Cardiac septum (tissue), 1 donor: ENCODE data around the gene PPFIA3. TPM values are rescaled to one million over a fixed set of nuclear protein-coding genes. Genes with fewer than 3 reads are reported as not detected.
A peak's percentile ranks its signal among the peaks of the same experiment; 100 is the strongest.
"Not testable (repeated sequence)": the region's sequence is repeated elsewhere in the genome, so short reads cannot be mapped to it uniquely, and the experiment has no call there.

Source experiments
- DNase-seq: peaks from one replicate; pipeline ENCODE4 v3.0.0-alpha.2; 2020; ENCODE audit warnings: low spot score
- intact Hi-C: fragments of 100-400 bp; cut with DNase I; formaldehyde crosslinking; loops from one replicate; pipeline ENCODE4 v1.14.0; 2022
- total RNA-seq: library from RNA; stranded (reverse); fragmentation: NEBNext Ultra II Directional; extraction: Animal tissue kit (Norgen Biotek cat#: 25700); gene quantifications from one replicate; pipeline ENCODE4 v1.2.1, GENCODE V29; 2021
- donor health status: DM: no; HTN: no; CAD: no.

The PPFIA3 gene
- total RNA-seq, 1 donor from 2014 or later = 10.1 TPM

GRCh38 chr19:49118565-49119410 is 556 bp upstream of the PPFIA3 start, which contains the start of gene C19orf73:
Gene C19orf73 (minus strand): TSS chr19:49119143. CDS start chr19:49119022, 121 bp downstream.
- DNase-seq = peak; percentile 97
- intact Hi-C loops = loop anchor here (2.0 kb wide), 1 partner anchor 32 kb away; no protein-coding TSS in a partner anchor

- intact Hi-C loops = no loop called here
- DNase-seq = no peak
These were observed 960 bp downstream of the PPFIA3 start for GRCh38 chr19:49120325-49120683.

GRCh38 chr19:49120868-49121267 is 1.5 kb downstream of the PPFIA3 start:
- DNase-seq = no peak
- intact Hi-C loops = no loop called here

- intact Hi-C loops, DNase-seq: not testable (repeated sequence)
These were observed 2.5 kb downstream of the PPFIA3 start for GRCh38 chr19:49121841-49122240.

- DNase-seq, intact Hi-C loops: not testable (repeated sequence)
These were observed 3.9 kb downstream of the PPFIA3 start for GRCh38 chr19:49123285-49123684.

GRCh38 chr19:49125025-49125731 is 5.8 kb downstream of the PPFIA3 start:
- DNase-seq = no peak
- intact Hi-C loops = no loop called here

GRCh38 chr19:49126575-49126974 is 7.2 kb downstream of the PPFIA3 start:
- intact Hi-C loops = no loop called here
- no peak for DNase-seq

GRCh38 chr19:49127225-49127624 is 7.9 kb downstream of the PPFIA3 start:
- intact Hi-C loops = not testable (repeated sequence)

GRCh38 chr19:49127674-49128544 is 8.6 kb downstream of the PPFIA3 start:
- intact Hi-C loops = no loop called here
- DNase-seq = peak; percentile 99

More at GRCh38 chr19:49127225-49127624, 7.9 kb downstream of the PPFIA3 start:
- DNase-seq = not testable (repeated sequence)

GRCh38 chr19:49128545-49129237 is 9.3 kb downstream of the PPFIA3 start:
- intact Hi-C loops = no loop called here
- no peak for DNase-seq

- DNase-seq = no peak
- intact Hi-C loops = no loop called here
These were observed 9.9 kb downstream of the PPFIA3 start for GRCh38 chr19:49129238-49129583.

- intact Hi-C loops = no loop called here
- DNase-seq = no peak
These were observed 11.0 kb downstream of the PPFIA3 start for GRCh38 chr19:49130325-49130724.

- DNase-seq = no peak
- intact Hi-C loops = no loop called here
These were observed 13.7 kb downstream of the PPFIA3 start for GRCh38 chr19:49132974-49133609.

- intact Hi-C loops = no loop called here
- no peak for DNase-seq
These were observed 14.5 kb downstream of the PPFIA3 start for GRCh38 chr19:49133621-49134454.

GRCh38 chr19:49135686-49136085 is 16.3 kb downstream of the PPFIA3 start:
- intact Hi-C loops = no loop called here
- no peak for DNase-seq

- no peak for DNase-seq
- intact Hi-C loops = no loop called here
These were observed 17.4 kb downstream of the PPFIA3 start for GRCh38 chr19:49136771-49137171.

- DNase-seq = no peak
- intact Hi-C loops = no loop called here
These were observed 21.6 kb downstream of the PPFIA3 start for GRCh38 chr19:49140951-49141350.

- DNase-seq = no peak
- intact Hi-C loops = no loop called here
These were observed 22.0 kb downstream of the PPFIA3 start for GRCh38 chr19:49141352-49141751.
